Ectodermal cell (in vitro differentiated cells): ENCODE results near the gene RNF10.
"Not testable (repeated sequence)": the region's sequence is repeated elsewhere in the genome, so short reads cannot be mapped to it uniquely, and the experiment has no call there.

Experiments used
- H3K27ac ChIP-seq: 2 replicates; pipeline ENCODE4 v1.7.0; 2013; ENCODE audit warnings: mild to moderate bottlenecking, low read depth, low read length; ENCODE audit not compliant: insufficient read depth, poor library complexity, severe bottlenecking
- H3K27me3 ChIP-seq: 2 replicates; pipeline ENCODE4 v1.7.0; 2013; ENCODE audit warnings: mild to moderate bottlenecking, low read length; ENCODE audit not compliant: insufficient read depth, control insufficient read depth, poor library complexity, severe bottlenecking
- H3K36me3 ChIP-seq: one replicate; pipeline ENCODE4 v1.7.0; 2013; ENCODE audit warnings: low read length; ENCODE audit not compliant: control insufficient read depth, insufficient read depth
- H3K4me1 ChIP-seq: one replicate; pipeline ENCODE4 v1.7.0; 2013; ENCODE audit warnings: low read length; ENCODE audit not compliant: control insufficient read depth, insufficient read depth
- H3K4me3 ChIP-seq: 2 replicates; pipeline ENCODE4 v1.7.0; 2013; ENCODE audit warnings: low read depth, low read length, control low read depth; ENCODE audit not compliant: insufficient read depth
- H3K9me3 ChIP-seq: 2 replicates; pipeline ENCODE4 v1.7.0; 2013; ENCODE audit warnings: mild to moderate bottlenecking, low read length, moderate library complexity; ENCODE audit not compliant: control insufficient read depth
- WGBS, 2 experiments: methylation state at CpG; one replicate each; pipeline ENCODE4 v1.1.7; 2013; ENCODE audit warnings: missing lambda C conversion rate in 2 of 2; 5-methylcytosine and 5-hydroxymethylcytosine counted together

The RNF10 gene

DNA sequence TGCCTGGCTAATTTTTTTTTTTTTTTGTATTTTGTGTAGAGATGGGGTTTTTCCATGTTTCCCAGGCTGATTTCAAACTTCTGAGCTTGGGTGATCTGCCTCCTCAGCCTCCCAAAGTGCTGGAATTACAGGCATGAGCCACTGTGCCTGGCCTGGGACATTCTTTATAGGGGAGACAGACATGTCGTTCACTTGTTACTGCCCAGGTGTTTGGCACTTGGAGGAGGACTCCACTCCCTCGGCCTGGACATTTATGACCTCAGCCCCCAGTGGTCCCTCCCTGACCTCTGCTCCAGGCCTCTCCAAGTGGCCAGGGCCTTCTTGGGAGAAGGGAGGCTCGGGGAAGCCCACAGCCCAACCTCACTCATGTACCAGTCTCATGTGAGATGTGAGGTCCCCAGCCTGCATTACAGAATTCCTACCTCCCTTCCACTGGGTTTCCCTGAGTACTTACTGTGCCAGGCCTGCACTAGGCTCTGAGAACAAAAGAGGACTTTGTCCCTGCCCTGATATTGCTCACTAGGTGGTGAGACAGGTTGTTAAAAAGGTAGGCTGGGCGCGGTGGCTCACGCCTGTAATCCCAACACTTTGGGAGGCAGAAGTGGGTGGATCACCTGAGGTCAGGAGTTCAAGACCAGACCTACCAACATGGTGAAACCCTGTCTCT lies 56.7 kb downstream of the RNF10 start:
- no peak overlapping the region for H3K27ac ChIP-seq
- H3K4me1 ChIP-seq = no peaks in the 10 kb centered on the region
- 88 to 93% methylated on average over 6 of the region's 6 CpGs for WGBS, 2 experiments
- no peaks in the 10 kb centered on the region for H3K36me3 ChIP-seq
- H3K4me3 ChIP-seq = no peak overlapping the region
- H3K9me3 ChIP-seq = no peaks in the 10 kb centered on the region
- H3K27me3 ChIP-seq = peaks cover 2% of the 10 kb centered on the region

GRCh38 chr12:120592121-120593049 lies 58.2 kb downstream of the RNF10 start:
- no peaks in the 10 kb centered on the region for H3K4me1 ChIP-seq
- no peaks in the 10 kb centered on the region for H3K27me3 ChIP-seq
- no peak overlapping the region for H3K27ac ChIP-seq
- 84 to 86% methylated on average over 8 of the region's 8 CpGs for WGBS, 2 experiments
- H3K36me3 ChIP-seq = no peaks in the 10 kb centered on the region
- no peaks in the 10 kb centered on the region for H3K9me3 ChIP-seq
- no peak overlapping the region for H3K4me3 ChIP-seq

GRCh38 chr12:120596901-120597300 lies 62.7 kb downstream of the RNF10 start:
- Histone ChIP-seq H3K36me3 (no peaks in the 10 kb centered on the region), H3K4me1 (peaks cover 14% of the 10 kb centered on the region), H3K27me3 (no peaks in the 10 kb centered on the region), H3K27ac (no peak overlapping the region), H3K9me3 (no peaks in the 10 kb centered on the region), H3K4me3 (no peak overlapping the region)
- WGBS, 2 experiments = 93 to 96% methylated on average over 3 of the region's 3 CpGs

DNA sequence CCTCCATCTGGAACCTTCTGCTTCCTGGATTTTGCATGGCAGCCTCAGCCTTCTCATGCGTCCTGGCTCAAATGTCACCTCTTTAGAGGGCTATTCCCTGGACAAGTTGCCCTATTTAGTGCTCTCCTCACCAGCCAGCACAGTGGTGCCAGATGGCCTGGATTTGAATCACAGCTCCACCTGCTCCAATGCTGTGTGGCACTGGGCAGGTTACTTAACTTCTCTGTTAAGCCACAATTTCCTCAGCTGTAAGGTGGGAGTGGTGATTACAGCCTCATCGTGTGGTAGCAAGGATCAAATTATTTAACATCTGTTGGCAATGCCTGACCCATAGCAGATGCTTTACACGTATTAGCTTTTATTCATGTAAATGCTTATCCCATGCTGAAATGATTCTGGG lies 63.7 kb downstream of the RNF10 start:
- Histone ChIP-seq H3K4me3 (no peak overlapping the region), H3K9me3 (no peaks in the 10 kb centered on the region), H3K27me3 (no peaks in the 10 kb centered on the region), H3K4me1 (peaks cover 14% of the 10 kb centered on the region), H3K27ac (no peak overlapping the region), H3K36me3 (no peaks in the 10 kb centered on the region)
- WGBS, 2 experiments = 96% methylated on average over 3 of the region's 3 CpGs

- Histone ChIP-seq H3K9me3 (no peaks in the 10 kb centered on the region), H3K27me3 (no peaks in the 10 kb centered on the region), H3K36me3 (no peaks in the 10 kb centered on the region), H3K4me3 (no peak overlapping the region), H3K4me1 (peaks cover 14% of the 10 kb centered on the region), H3K27ac (no peak overlapping the region)
- WGBS, 2 experiments = 79% methylated on average over 13 of the region's 13 CpGs
These were observed 64.7 kb downstream of the RNF10 start for GRCh38 chr12:120598674-120599463.

- Histone ChIP-seq H3K27me3 (no peaks in the 10 kb centered on the region), H3K4me3 (no peak overlapping the region), H3K9me3 (no peaks in the 10 kb centered on the region), H3K27ac (no peak overlapping the region), H3K4me1 (peaks cover 14% of the 10 kb centered on the region), H3K36me3 (no peaks in the 10 kb centered on the region)
- 73% methylated on average over 21 to 23 of the region's 23 CpGs for WGBS, 2 experiments
These were observed 65.8 kb downstream of the RNF10 start for GRCh38 chr12:120599672-120600552.

DNA sequence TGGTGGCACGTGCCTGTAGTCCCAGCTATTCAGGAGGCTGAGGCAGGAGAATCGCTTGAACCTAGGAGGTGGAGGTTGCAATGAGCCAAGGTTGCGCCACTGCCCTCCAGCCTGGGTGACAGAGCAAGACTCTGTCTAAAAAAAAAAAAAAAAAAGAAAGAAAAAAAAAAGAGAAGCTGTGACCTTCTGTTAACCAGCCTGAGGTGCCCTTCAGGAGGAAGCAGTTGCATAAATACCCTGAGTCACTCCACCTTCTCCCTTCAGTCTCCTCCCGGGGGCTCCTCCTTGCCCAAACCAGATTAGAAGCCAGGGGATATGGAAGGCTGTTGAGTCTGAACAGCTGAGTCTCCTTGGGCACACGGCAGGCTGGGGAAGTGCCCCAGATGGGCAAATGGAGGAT lies 68.3 kb downstream of the RNF10 start:
- not testable (repeated sequence) for H3K27ac ChIP-seq, H3K36me3 ChIP-seq, H3K4me3 ChIP-seq, H3K27me3 ChIP-seq, H3K9me3 ChIP-seq
- peaks cover 14% of the 10 kb centered on the region for H3K4me1 ChIP-seq
- WGBS, 2 experiments = 81 to 85% methylated on average over 5 of the region's 5 CpGs

- H3K9me3 ChIP-seq = no peaks in the 10 kb centered on the region
- 88 to 95% methylated on average over 4 of the region's 4 CpGs for WGBS, 2 experiments
- H3K4me3 ChIP-seq = no peak overlapping the region
- H3K27ac ChIP-seq = no peak overlapping the region
- H3K4me1 ChIP-seq = no peaks in the 10 kb centered on the region
- H3K27me3 ChIP-seq = no peaks in the 10 kb centered on the region
- no peaks in the 10 kb centered on the region for H3K36me3 ChIP-seq
These were observed 76.4 kb downstream of the RNF10 start for GRCh38 chr12:120610560-120610959.

GRCh38 chr12:120611534-120611933 lies 77.4 kb downstream of the RNF10 start:
- 84 to 96% methylated on average over 1 of the region's 1 CpG for WGBS, 2 experiments
- not testable (repeated sequence) for H3K27me3 ChIP-seq, H3K4me3 ChIP-seq, H3K9me3 ChIP-seq, H3K36me3 ChIP-seq, H3K27ac ChIP-seq, H3K4me1 ChIP-seq
